ENCODE data around the gene TRIM33.
"Not testable (repeated sequence)": the region's sequence is repeated elsewhere in the genome, so short reads cannot be mapped to it uniquely, and the experiment has no call there.

TRIM33 gene

DNA sequence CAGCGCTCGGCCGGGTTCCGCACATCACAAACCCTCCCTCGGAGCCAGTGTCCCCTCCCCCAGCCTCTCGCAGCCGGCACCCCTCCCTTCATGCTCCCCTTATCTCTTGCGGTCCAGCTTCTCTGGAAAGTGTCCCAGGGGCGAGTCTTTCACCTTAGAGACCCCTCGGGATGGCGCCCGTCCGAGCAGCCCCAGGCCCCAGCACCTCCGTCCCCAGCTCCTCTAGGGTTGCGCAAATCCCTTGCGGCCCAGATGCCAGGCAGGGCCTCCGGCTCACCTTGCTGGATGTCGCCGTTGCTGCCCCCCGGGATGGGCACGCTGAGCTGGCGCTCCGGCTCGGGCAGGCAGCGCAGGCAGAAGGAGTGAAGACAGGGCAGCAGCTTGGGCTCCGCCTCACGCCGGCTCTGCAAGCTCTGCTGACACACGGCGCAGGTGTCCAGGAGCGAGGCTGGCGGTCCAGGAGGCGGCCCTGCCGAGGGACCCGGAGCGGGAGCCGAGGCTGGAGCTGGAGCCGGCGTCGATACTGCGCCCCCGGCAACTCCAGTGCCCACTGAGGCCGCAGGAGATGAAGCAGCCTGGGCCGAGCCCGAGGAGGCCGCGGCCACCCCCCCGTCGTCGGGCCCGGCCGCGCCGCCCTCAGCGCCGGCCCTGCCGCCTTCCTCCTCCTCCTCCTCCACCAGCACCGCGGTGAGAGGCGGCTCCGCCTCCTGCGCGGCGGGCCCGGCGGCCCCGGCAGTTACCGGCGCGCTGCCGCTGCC lies 550 bp downstream of the TRIM33 start:
- no peak for DNase-seq (ENCODE audit: low read depth)

DNA sequence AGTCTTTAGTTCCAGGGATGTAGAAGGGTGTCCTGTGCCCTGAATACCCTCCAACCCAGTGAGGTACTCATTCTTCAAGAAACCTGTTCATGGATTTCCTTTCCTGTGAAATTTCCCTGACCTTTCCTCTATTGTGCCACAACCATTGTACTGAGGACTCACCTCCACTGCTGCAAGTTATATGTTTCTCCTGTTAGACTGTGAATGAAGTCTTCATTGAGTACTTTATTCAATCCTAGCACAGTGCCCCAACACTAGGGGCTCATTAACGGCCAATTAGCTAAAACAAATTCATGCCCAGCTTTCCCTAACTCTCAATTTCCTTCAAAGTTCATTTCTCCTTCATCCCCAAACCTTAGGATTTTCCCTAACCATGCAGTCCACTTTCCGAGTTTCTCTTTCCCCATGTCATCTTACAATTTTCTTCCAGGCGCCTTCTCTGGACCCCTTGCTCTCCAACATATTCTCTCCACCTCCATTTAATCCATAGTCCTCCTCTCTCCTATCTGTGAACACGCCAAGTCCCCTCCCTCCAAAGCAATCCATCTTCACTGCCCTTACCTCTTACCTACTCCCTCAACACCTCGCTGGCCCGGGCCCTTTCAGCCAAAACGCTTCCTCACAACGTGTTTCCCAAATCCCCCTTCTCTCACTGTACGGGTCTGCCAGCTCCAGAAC lies 1.3 kb downstream of the TRIM33 start:
- DNase-seq (ENCODE audit: low read depth), result no peak

- no peak for DNase-seq (ENCODE audit: low read depth)
Observed at GRCh38 chr1:114508386-114508898, 2.6 kb downstream of the TRIM33 start.

GRCh38 chr1:114507513-114507912 lies 3.5 kb downstream of the TRIM33 start:
- no peak for DNase-seq (ENCODE audit: low read depth)

GRCh38 chr1:114505148-114505561 lies 5.8 kb downstream of the TRIM33 start:
- no peak for DNase-seq (ENCODE audit: low read depth)

GRCh38 chr1:114503916-114504422 lies 7.0 kb downstream of the TRIM33 start:
- no peak for DNase-seq (ENCODE audit: low read depth)

- no peak for DNase-seq (ENCODE audit: low read depth)
Observed at GRCh38 chr1:114502080-114502479, 8.9 kb downstream of the TRIM33 start.

DNA sequence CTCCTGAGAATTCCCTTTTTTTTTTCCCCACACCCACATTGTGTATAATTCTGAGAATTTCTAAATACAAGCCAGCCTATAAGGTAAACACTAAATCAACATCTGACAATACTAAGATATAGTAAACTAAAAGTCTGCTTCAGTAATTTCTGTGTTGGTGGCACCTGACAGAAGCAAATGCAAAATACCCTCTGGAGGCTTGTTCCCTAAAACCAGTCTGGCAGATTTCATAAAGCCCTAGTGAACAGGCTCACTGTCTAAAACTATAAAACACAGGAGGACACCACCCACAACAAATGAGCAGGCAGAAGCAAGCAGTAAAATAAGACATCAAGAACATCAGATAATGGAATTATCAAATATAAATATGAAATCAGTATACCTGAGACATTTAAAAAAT lies 11.5 kb downstream of the TRIM33 start:
- DNase-seq (ENCODE audit: low read depth), result no peak

GRCh38 chr1:114496089-114496488 lies 14.9 kb downstream of the TRIM33 start:
- DNase-seq (ENCODE audit: low read depth), result no peak

DNA sequence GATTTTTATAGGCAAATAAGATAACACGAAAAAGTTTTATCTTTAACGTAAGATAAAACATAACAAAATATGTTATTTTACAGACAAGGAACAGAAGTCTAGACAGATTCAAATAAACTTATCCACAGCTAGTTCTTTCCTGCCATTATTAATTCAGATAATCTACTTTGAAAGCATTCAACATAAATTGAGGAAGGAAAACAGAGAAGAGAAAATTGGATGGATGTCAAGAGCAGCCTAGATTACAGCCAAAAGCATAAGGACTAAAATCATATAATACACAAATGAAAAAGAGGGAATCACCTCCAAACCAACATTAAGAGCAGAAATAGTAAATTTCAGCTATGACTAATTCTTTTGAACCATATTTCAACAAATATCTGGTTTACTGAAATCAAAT lies 15.5 kb downstream of the TRIM33 start:
- no peak for DNase-seq (ENCODE audit: low read depth)

GRCh38 chr1:114492978-114493377 lies 18.0 kb downstream of the TRIM33 start:
- DNase-seq (ENCODE audit: low read depth), result no peak

DNA sequence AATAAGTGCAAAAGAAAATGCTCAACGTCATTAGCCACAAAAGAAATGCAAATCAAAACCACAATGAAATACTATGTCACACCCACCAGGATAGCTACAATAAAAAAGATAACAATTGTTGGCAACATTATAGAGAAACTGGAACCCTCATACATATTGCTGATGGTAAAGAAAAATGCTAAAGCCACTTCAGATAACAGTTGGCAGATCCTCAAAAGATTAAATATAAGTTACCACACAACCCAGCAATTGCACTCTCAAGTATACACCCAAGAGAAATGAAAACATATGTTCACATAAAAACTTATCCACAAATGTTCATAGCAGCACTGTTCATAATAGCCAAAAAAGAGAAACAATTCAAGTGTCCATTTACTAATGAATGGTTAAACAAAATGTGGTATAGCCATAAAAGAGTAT lies 20.7 kb downstream of the TRIM33 start:
- DNase-seq (ENCODE audit: low read depth), result no peak

DNA sequence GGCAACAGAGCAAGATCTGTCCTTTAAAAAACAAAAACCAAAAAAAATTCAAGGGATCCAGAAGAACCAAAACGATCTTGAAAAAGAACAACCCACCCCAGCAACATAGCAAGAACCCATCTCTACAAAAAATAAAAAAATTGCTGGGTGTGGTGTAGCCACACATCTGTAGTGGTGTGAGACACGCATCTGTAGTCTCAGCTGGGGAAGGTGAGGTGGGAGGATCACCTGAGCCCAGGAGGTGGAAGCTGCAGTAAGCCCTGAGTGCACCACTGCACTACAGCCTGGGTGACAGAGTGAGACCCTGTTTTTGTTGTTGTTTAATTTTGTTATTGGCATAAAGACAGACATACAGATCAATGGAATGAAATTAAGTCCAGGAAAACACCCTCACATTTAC lies 22.3 kb downstream of the TRIM33 start:
- no peak for DNase-seq (ENCODE audit: low read depth)

- no peak for DNase-seq (ENCODE audit: low read depth)
Observed at GRCh38 chr1:114485286-114485685, 25.7 kb downstream of the TRIM33 start.

- no peak for DNase-seq (ENCODE audit: low read depth)
Observed at GRCh38 chr1:114482585-114482984, 28.4 kb downstream of the TRIM33 start.

DNA sequence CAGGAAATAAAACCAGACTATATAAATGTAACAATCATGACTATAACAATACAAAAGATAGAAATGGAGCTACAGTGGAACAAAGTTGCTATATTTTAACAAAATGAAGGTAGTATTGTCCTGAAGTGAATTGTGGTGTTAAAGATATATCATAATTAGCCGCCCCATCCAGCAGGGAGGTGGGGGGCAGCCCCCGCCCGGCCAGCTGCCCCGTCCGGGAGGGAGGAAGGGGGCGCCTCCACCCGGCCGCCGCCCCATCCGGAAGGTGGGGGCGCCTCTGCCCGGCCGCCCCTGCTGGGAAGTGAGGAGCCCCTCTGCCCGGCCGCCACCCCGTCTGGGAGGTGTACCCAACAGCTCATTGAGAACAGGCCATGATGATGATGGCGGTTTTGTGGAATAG lies 31.4 kb downstream of the TRIM33 start:
- not testable (repeated sequence) for DNase-seq (ENCODE audit: low read depth)

GRCh38 chr1:114479134-114479533 lies 31.9 kb downstream of the TRIM33 start:
- DNase-seq (ENCODE audit: low read depth), result no peak

DNA sequence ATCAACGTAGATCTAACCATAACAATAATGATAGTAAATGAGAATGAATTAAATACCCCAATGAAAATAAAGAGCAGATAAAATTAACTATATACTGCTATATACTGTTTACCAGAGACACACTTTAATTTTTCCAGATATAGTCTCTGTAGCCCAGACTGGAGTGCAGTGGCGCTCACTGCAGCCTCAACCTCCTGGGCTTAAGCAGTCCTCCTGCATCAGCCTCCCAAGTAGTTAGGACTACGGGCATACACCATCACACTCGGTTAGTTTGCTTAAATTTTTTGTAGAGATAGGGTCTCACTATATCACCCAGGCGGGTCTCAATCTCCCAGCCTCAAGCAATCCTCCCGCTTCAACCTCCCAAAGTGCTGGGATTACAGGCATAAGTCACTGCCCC lies 37.2 kb downstream of the TRIM33 start:
- DNase-seq (ENCODE audit: low read depth), result no peak

- no peak for DNase-seq (ENCODE audit: low read depth)
Observed at GRCh38 chr1:114472408-114472807, 38.6 kb downstream of the TRIM33 start.

DNA sequence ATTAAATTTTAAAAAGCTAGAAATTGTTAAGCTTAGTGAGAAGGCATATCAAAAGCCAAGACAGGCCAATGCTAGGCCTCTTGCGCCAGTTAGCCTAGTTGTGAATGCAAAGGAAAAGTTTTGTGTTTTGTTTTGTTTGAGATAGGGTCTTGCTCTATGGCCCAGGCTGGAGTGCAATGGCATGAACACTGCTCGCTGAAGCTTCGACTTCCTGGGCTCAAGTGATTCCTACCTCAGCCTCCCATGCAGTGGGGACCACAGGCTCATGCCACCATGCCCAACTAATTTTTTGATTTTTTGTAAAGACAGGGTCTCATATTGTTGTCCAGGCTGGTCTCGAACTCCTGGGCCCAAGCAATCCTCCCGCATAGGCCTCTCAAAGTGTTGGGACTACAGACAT lies 40.3 kb downstream of the TRIM33 start:
- no peak for DNase-seq (ENCODE audit: low read depth)

- DNase-seq (ENCODE audit: low read depth), result no peak
Observed at GRCh38 chr1:114468710-114469468, 42.1 kb downstream of the TRIM33 start.

GRCh38 chr1:114468047-114468446 lies 43.0 kb downstream of the TRIM33 start:
- no peak for DNase-seq (ENCODE audit: low read depth)

DNA sequence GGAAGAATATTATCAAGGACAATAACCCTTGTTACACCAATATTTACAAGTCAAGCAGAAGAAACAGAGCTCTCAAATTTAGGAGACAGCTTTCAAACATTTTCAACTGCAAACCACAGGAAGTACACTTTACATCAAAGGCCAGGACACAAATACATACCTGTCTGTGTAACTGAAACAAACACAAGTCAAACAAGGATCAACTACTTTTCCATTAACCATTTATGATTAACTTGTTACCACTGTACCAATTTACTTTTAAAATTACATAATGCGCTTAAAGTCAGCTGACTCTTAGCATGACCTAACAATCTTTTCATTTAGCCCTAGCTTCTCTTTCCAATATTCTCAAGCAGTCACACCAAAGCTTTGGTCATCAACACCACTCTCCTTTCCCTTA lies 43.5 kb downstream of the TRIM33 start:
- no peak for DNase-seq (ENCODE audit: low read depth)

All from stimulated activated CD8-positive, alpha-beta memory T cell treated with anti-CD3 and anti-CD28 coated beads, Interleukin-15, amount 100 ng/mL, for 1 hour (primary cell).